SK-N-SH (cell line): ENCODE data around the gene FNDC11. TPM values are rescaled to one million over a fixed set of nuclear protein-coding genes. Genes with fewer than 3 reads are reported as not detected.
"Not testable (repeated sequence)": the region's sequence is repeated elsewhere in the genome, so short reads cannot be mapped to it uniquely, and the experiment has no call there.

Experiments used
- CTCF ChIA-PET: fragments of 300-600, 350-600 bp; formaldehyde crosslinking; extraction: SDS; loops from one replicate; lab custom pipeline; 2021; lab: Yijun Ruan, JAX
- POLR2A ChIA-PET: fragments of 350-600 bp; sonication (Branson Sonifier 250); formaldehyde crosslinking; extraction: SDS; loops from one replicate; lab custom pipeline; 2020; ENCODE audit warnings: antibody characterized with exemption, inconsistent platforms; lab: Yijun Ruan, JAX
- DNase-seq: peaks from one replicate; pipeline ENCODE4 v3.0.0; 2012
- H2AFZ ChIP-seq: fragments of 200-600 bp; sonication (generic); 2 replicates; pipeline ENCODE4 v1.8.1; 2016; ENCODE audit warnings: antibody characterized with exemption, mild to moderate bottlenecking, low read depth
- H3F3A ChIP-seq: fragments of 200-600 bp; sonication (generic); replicated peaks from 2 replicates; pipeline ENCODE3; 2016; ENCODE audit warnings: antibody characterized with exemption, mild to moderate bottlenecking; ENCODE audit not compliant: insufficient read depth
- H3K27ac ChIP-seq, 2 experiments: fragments of 200-500 bp in 1 of 2; fragments of 200-600 bp in 1 of 2; sonication (Bioruptor generic) in 1 of 2; sonication (generic), shearing (Covaris generic) in 1 of 2; 2 replicates each; pipeline versions ENCODE4 v1.5.1 to v1.6.1; 2014 to 2016; ENCODE audit warnings: low read depth in 2 of 2, inconsistent platforms in 1 of 2, low read length in 1 of 2, mild to moderate bottlenecking in 1 of 2, mixed read lengths in 1 of 2
- H3K27me3 ChIP-seq: fragments of 200-600 bp; sonication (generic), shearing (Covaris generic); 2 replicates; pipeline ENCODE4 v1.6.1; 2016; ENCODE audit warnings: mixed run types; ENCODE audit not compliant: insufficient read depth
- H3K36me3 ChIP-seq, 2 experiments: fragments of 200-500 bp in 1 of 2; fragments of 200-600 bp in 1 of 2; sonication (Bioruptor generic) in 1 of 2; sonication (generic) in 1 of 2; replicated peaks in 1 of 2; 2 replicates each; pipeline versions ENCODE3 to v1.5.1; 2014 to 2016; ENCODE audit warnings: low read length in 1 of 2, mild to moderate bottlenecking in 1 of 2; ENCODE audit not compliant: insufficient read depth in 2 of 2, control insufficient read depth in 1 of 2
- H3K4me1 ChIP-seq, 2 experiments: fragments of 200-500 bp in 1 of 2; fragments of 200-600 bp in 1 of 2; sonication (Bioruptor generic) in 1 of 2; sonication (generic), shearing (Covaris generic) in 1 of 2; 2 replicates each; pipeline versions ENCODE4 v1.5.1 to v1.6.1; 2014 to 2016; ENCODE audit warnings: low read depth in 1 of 2, low read length in 1 of 2, mixed run types in 1 of 2; ENCODE audit not compliant: insufficient read depth in 2 of 2, control insufficient read depth in 1 of 2
- H3K4me2 ChIP-seq: fragments of 200-600 bp; sonication (generic), shearing (Covaris generic); 2 replicates; pipeline ENCODE4 v1.6.1; 2017; ENCODE audit warnings: mixed run types
- H3K4me3 ChIP-seq, 2 experiments: fragments of 200-500 bp in 1 of 2; fragments of 200-600 bp in 1 of 2; sonication (Bioruptor generic) in 1 of 2; sonication (generic), shearing (Covaris generic) in 1 of 2; 2 replicates each; pipeline versions ENCODE4 v1.5.1 to v1.8.1; 2014 to 2016; ENCODE audit warnings: low read depth in 2 of 2, inconsistent platforms in 1 of 2, low read length in 1 of 2, mild to moderate bottlenecking in 1 of 2, mixed read lengths in 1 of 2, moderate library complexity in 1 of 2
- H3K79me2 ChIP-seq: fragments of 200-600 bp; sonication (generic); 2 replicates; pipeline ENCODE4 v1.8.1; 2017; ENCODE audit warnings: mild to moderate bottlenecking; ENCODE audit not compliant: insufficient read depth
- H3K9ac ChIP-seq: fragments of 200-600 bp; sonication (generic); 2 replicates; pipeline ENCODE4 v1.6.1; 2017; ENCODE audit warnings: mixed run types
- H3K9me2 ChIP-seq: fragments of 200-600 bp; sonication (generic); 2 replicates; pipeline ENCODE4 v1.6.1; 2017; ENCODE audit warnings: mixed run types
- H3K9me3 ChIP-seq: fragments of 200-600 bp; sonication (generic); 2 replicates; pipeline ENCODE4 v1.6.1; 2017; ENCODE audit warnings: mixed run types, mild to moderate bottlenecking, moderate library complexity
- H4K20me1 ChIP-seq: fragments of 200-600 bp; sonication (generic); 2 replicates; pipeline ENCODE4 v1.6.1; 2017; ENCODE audit warnings: mild to moderate bottlenecking, mixed run types; ENCODE audit not compliant: insufficient read depth
- ELF1 ChIP-seq: IDR thresholded peaks from 2 replicates; pipeline ENCODE4 v1.4.0; 2012
- FOSL2 ChIP-seq: IDR thresholded peaks from 2 replicates; pipeline ENCODE4 v1.4.0; 2012; ENCODE audit warnings: low read depth, mild to moderate bottlenecking, moderate library complexity, borderline replicate concordance
- FOXJ3 ChIP-seq: sonication (generic); formaldehyde crosslinking; IDR thresholded peaks from 2 replicates; pipeline ENCODE4 v1.5.1; 2020; ENCODE audit warnings: mild to moderate bottlenecking, missing genetic modification reagents
- JUND ChIP-seq: IDR thresholded peaks from 2 replicates; pipeline ENCODE4 v1.4.0; 2012
- MEF2A ChIP-seq: IDR thresholded peaks from 2 replicates; pipeline ENCODE4 v1.4.0; 2012; ENCODE audit warnings: low read depth, borderline replicate concordance
- WGBS: methylation state at CpG from one replicate; pipeline ENCODE4 v1.1.6; 2017; ENCODE audit warnings: low lambda C conversion rate; 5-methylcytosine and 5-hydroxymethylcytosine counted together
- polyA plus RNA-seq, 3 experiments: library from polyadenylated mRNA; depleted of rRNA; stranded (reverse); fragments of >200 nt; gene quantifications; 2 replicates each; pipeline ENCODE4 v1.2.3, GENCODE V29; 2012
- TF ChIP-seq, protein P1 (sequence below): IDR thresholded peaks from 2 replicates; pipeline ENCODE4; 2012
- TF ChIP-seq, protein P2 (sequence below): IDR thresholded peaks from 2 replicates; pipeline ENCODE4 v1.4.0; 2012; ENCODE audit warnings: low read depth, borderline replicate concordance
- TF ChIP-seq, protein P3 (sequence below): fragments of 150-350 bp; IDR thresholded peaks from 2 replicates; pipeline ENCODE4 v1.6.1; 2017; ENCODE audit warnings: antibody characterized with exemption, low read length, low read depth, borderline replicate concordance
- TF ChIP-seq, protein P4 (sequence below): IDR thresholded peaks from 2 replicates; pipeline ENCODE4 v1.6.1; 2012; ENCODE audit warnings: mild to moderate bottlenecking, low read depth, low read length, moderate library complexity

The FNDC11 gene
- polyA plus RNA-seq, 1 of the 3 experiments (the other 2 are of a cell fraction): 5.5 TPM

DNA sequence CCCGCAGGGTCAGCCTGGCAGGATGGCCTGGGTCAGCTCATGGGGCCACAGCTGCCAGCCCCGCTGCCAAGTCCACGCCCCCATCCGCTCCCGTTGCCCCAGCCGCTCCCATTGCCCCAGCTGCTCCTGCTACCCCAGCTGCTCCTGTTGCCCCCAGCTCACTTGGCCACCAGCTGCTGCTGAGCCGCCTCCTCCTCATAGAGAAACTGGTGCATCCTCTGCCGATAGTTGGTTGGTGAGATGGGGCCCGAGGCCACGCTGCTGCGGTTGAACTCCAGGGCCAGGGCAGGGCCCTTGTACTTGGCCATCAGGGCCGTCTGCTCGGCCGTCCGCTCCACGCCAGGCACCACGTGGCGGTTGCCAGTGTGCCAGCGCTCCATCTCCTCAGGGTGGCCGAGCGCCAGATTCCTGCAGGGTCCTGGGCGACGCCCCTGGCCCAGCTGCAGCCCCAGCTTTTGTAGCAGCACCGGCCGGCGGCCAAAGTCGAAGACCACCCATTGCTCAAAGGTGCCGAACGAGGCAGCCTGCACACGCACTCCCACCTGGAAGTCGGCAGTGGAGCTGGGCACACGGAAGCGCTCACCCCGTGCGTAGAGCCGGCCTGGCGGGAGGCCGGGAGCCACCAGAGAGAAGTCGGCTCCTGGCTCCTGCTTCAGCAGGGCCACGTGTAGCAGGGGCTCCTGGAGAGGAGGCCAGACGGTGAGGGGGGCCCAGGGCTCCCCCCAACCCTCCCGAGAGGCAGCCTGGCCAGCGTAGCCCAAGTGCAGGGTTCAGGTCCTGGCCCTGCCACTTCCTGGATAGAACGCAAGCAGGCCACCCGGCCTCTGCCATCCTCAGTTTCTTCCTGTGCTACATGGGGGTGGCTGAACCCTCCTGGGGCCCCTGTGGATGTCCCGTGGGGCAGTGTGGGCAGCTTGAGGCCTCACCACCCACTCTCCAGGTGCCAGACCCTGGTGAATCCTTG, 15.3 kb downstream of the FNDC11 start:
- TF ChIP-seq, protein P1, sequence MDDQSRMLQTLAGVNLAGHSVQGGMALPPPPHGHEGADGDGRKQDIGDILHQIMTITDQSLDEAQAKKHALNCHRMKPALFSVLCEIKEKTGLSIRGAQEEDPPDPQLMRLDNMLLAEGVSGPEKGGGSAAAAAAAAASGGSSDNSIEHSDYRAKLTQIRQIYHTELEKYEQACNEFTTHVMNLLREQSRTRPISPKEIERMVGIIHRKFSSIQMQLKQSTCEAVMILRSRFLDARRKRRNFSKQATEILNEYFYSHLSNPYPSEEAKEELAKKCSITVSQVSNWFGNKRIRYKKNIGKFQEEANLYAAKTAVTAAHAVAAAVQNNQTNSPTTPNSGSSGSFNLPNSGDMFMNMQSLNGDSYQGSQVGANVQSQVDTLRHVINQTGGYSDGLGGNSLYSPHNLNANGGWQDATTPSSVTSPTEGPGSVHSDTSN: no peak
- TF ChIP-seq, all 33 proteins: peak for 0
- Histone ChIP-seq H3K4me2 (no peak overlapping the region), H3K27ac (no peak overlapping the region), H3K4me1 (peaks cover under 1 to 8% of the 10 kb centered on the region in 2 experiments; a peak in 2 of 4 replicates), H3F3A (no peaks in the 10 kb centered on the region), H3K4me3 (no peak overlapping the region), H3K9me2 (no peaks in the 10 kb centered on the region), H3K9ac (no peak overlapping the region), H3K36me3 (peaks cover 0 to 18% of the 10 kb centered on the region in 2 experiments), H3K27me3 (no peaks in the 10 kb centered on the region), H3K9me3 (no peaks in the 10 kb centered on the region), H4K20me1 (no peaks in the 10 kb centered on the region), H3K79me2 (peaks cover 8% of the 10 kb centered on the region; the same call in 1 of the 2 replicates), H2AFZ (no peak overlapping the region)
- ChIA-PET POLR2A (no interaction called here), CTCF (no interaction called here)
- 96% methylated on average over 33 of the region's 46 CpGs for WGBS
- no peak for DNase-seq

DNA sequence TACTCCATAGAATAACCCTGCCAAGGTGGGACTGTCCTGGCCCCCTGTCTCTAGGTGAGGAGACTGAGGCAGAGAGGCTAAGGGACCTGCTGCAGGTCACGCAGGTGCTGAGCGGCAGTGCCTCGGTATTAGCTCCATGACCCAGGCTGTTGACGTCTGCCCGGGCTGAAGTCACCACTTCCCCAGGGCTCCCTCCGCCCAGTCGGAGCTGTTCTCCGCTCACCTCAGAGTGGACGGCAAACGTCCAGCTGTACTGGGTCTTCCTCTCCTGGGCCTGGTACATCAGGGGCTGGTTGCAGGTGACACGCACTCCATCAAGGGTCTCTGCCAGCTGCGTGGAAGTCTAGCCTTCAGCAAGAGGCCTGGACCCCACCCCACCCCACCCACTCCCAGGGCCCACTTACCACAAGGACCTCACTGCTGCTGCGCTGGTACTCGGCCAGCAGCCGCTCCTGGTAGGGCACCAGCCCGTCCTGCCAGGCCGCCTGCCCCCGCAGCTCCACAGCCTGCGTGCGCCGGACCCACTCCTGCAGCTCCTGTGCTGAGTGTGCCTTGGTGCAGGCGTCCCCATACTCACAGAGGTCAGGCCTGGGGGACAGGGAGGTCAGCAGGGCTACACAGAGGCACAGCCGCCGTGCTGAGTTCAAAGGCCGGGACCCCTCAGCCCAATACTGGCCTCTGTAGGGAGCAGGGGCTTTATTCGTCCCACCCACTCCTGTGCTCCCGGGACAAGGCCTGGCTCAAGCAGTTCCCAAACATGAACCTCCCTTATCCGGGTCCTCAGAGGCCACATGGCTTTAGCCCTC, 16.5 kb downstream of the FNDC11 start:
- H4K20me1 ChIP-seq: no peaks in the 10 kb centered on the region
- H3K27me3 ChIP-seq: no peaks in the 10 kb centered on the region
- DNase-seq: no peak
- CTCF ChIA-PET: no interaction called here
- no peak overlapping the region for H3K4me2 ChIP-seq
- no peaks in the 10 kb centered on the region for H3F3A ChIP-seq
- no peak overlapping the region for H3K9ac ChIP-seq
- TF ChIP-seq, protein P1: no peak
- no peak for TF ChIP-seq FOXJ3 (CRISPR knock-in tag)
- TF ChIP-seq FOSL2: no peak
- TF ChIP-seq, protein P2, sequence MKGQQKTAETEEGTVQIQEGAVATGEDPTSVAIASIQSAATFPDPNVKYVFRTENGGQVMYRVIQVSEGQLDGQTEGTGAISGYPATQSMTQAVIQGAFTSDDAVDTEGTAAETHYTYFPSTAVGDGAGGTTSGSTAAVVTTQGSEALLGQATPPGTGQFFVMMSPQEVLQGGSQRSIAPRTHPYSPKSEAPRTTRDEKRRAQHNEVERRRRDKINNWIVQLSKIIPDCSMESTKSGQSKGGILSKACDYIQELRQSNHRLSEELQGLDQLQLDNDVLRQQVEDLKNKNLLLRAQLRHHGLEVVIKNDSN: no peak
- TF ChIP-seq ELF1: no peak
- no peak for TF ChIP-seq JUND
- TF ChIP-seq, protein P3, sequence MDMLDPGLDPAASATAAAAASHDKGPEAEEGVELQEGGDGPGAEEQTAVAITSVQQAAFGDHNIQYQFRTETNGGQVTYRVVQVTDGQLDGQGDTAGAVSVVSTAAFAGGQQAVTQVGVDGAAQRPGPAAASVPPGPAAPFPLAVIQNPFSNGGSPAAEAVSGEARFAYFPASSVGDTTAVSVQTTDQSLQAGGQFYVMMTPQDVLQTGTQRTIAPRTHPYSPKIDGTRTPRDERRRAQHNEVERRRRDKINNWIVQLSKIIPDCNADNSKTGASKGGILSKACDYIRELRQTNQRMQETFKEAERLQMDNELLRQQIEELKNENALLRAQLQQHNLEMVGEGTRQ: no peak
- TF ChIP-seq MEF2A: no peak
- TF ChIP-seq, protein P4, sequence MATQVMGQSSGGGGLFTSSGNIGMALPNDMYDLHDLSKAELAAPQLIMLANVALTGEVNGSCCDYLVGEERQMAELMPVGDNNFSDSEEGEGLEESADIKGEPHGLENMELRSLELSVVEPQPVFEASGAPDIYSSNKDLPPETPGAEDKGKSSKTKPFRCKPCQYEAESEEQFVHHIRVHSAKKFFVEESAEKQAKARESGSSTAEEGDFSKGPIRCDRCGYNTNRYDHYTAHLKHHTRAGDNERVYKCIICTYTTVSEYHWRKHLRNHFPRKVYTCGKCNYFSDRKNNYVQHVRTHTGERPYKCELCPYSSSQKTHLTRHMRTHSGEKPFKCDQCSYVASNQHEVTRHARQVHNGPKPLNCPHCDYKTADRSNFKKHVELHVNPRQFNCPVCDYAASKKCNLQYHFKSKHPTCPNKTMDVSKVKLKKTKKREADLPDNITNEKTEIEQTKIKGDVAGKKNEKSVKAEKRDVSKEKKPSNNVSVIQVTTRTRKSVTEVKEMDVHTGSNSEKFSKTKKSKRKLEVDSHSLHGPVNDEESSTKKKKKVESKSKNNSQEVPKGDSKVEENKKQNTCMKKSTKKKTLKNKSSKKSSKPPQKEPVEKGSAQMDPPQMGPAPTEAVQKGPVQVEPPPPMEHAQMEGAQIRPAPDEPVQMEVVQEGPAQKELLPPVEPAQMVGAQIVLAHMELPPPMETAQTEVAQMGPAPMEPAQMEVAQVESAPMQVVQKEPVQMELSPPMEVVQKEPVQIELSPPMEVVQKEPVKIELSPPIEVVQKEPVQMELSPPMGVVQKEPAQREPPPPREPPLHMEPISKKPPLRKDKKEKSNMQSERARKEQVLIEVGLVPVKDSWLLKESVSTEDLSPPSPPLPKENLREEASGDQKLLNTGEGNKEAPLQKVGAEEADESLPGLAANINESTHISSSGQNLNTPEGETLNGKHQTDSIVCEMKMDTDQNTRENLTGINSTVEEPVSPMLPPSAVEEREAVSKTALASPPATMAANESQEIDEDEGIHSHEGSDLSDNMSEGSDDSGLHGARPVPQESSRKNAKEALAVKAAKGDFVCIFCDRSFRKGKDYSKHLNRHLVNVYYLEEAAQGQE: no peak
- POLR2A ChIA-PET: no interaction called here
- H3K27ac ChIP-seq: no peak overlapping the region
- H3K4me1 ChIP-seq: peaks cover 3 to 15% of the 10 kb centered on the region in 2 experiments; a peak in 2 of 4 replicates
- H3K4me3 ChIP-seq: no peak overlapping the region
- 95% methylated on average over 17 of the region's 28 CpGs for WGBS
- peaks cover 8% of the 10 kb centered on the region; the same call in 1 of the 2 replicates for H3K79me2 ChIP-seq
- no peaks in the 10 kb centered on the region for H3K9me3 ChIP-seq
- H2AFZ ChIP-seq: no peak overlapping the region
- peaks cover 0 to 17% of the 10 kb centered on the region in 2 experiments for H3K36me3 ChIP-seq
- no peaks in the 10 kb centered on the region for H3K9me2 ChIP-seq

DNA sequence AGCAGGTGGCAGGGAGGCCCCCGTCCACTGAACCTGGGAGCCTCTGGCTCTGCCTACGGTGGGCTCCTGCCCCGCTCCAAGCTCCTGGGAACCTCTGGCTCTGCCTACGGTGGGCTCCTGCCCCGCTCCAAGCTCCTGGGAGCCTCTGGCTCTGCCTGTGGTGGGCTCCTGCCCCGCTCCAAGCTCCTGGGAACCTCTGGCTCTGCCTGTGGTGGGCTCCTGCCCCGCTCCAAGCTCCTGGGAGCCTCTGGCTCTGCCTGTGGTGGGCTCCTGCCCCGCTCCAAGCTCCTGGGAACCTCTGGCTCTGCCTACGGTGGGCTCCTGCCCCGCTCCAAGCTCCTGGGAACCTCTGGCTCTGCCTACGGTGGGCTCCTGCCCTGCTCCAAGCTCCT, 17.1 kb downstream of the FNDC11 start:
- H3K9me3 ChIP-seq, POLR2A ChIA-PET, H3F3A ChIP-seq, H3K4me3 ChIP-seq, H3K27me3 ChIP-seq, H4K20me1 ChIP-seq, H3K4me2 ChIP-seq, H2AFZ ChIP-seq, CTCF ChIA-PET, H3K9ac ChIP-seq, DNase-seq, H3K27ac ChIP-seq, H3K9me2 ChIP-seq, H3K79me2 ChIP-seq: not testable (repeated sequence)
- WGBS: 53% methylated on average over 2 of the region's 11 CpGs
- H3K4me1 ChIP-seq: peaks cover 3 to 15% of the 10 kb centered on the region in 2 experiments; a peak in 2 of 4 replicates
- H3K36me3 ChIP-seq: peaks cover 0 to 11% of the 10 kb centered on the region in 2 experiments
